SK-N-SH treated with all-trans-retinoic acid at 6 μM for 48 hours (cell line): ENCODE measurements around the gene C16orf95.

Experiments used
- CREB5 ChIP-seq: fragments of 250-450 bp; sonication (Bioruptor Pico); IDR thresholded peaks from 2 replicates; pipeline ENCODE4 v1.5.1; 2020; ENCODE audit warnings: low read depth, mild to moderate bottlenecking, moderate library complexity
- OSR1 ChIP-seq: fragments of 250-450 bp; sonication (Bioruptor Pico); IDR thresholded peaks from 2 replicates; pipeline ENCODE4 v1.8.0; 2022; ENCODE audit warnings: moderate library complexity, mild to moderate bottlenecking, inconsistent platforms
- PATZ1 ChIP-seq: fragments of 250-450 bp; sonication (Bioruptor Pico); IDR thresholded peaks from 2 replicates; pipeline ENCODE4 v1.8.0; 2020; ENCODE audit warnings: mild to moderate bottlenecking, moderate library complexity, borderline replicate concordance
- RARB ChIP-seq: fragments of 250-450 bp; sonication (Bioruptor Pico); IDR thresholded peaks from 2 replicates; pipeline ENCODE4 v1.8.0; 2021; ENCODE audit warnings: mild to moderate bottlenecking, moderate library complexity
- ZNF565 ChIP-seq: fragments of 450-650 bp; formaldehyde crosslinking; conservative IDR thresholded peaks from 2 replicates; pipeline ENCODE4 v1.5.0; 2020; ENCODE audit warnings: low read depth, mild to moderate bottlenecking, moderate library complexity
- ZNF70 ChIP-seq: fragments of 450-650 bp; formaldehyde crosslinking; IDR thresholded peaks from 2 replicates; pipeline ENCODE4 v1.5.0; 2020; ENCODE audit warnings: mild to moderate bottlenecking, moderate library complexity

GRCh38 chr16:87352818-87353217 lies 35.6 kb upstream of the C16orf95 start:
- TF ChIP-seq ZNF565 (CRISPR knock-in tag) (no peak), CREB5 (CRISPR knock-in tag) (no peak), PATZ1 (no peak), RARB (CRISPR knock-in tag) (no peak), OSR1 (CRISPR knock-in tag) (no peak), ZNF70 (CRISPR knock-in tag) (no peak)
